H1 (cell line): ENCODE results near the gene ENPP3.

Source experiments
- CREB1 ChIP-seq: IDR thresholded peaks from 2 replicates; pipeline ENCODE4 v1.6.1; 2012; ENCODE audit warnings: inconsistent platforms
- EP300 ChIP-seq, 2 experiments: IDR thresholded peaks; 1 replicate in 1 of 2; 2 replicates in 1 of 2; pipeline ENCODE4 v1.6.1; 2011 to 2012; ENCODE audit warnings: low read depth in 2 of 2, low read length in 2 of 2, mild to moderate bottlenecking in 2 of 2, borderline replicate concordance in 1 of 2, inconsistent platforms in 1 of 2, moderate library complexity in 1 of 2
- HDAC2 ChIP-seq, 2 experiments: fragments of 300-600 bp in 1 of 2; sonication (generic) in 1 of 2; IDR thresholded peaks; 2 replicates each; pipeline ENCODE4 v1.6.1; 2011 to 2012; ENCODE audit warnings: low read depth in 2 of 2, low read length in 2 of 2, mild to moderate bottlenecking in 2 of 2, moderate library complexity in 2 of 2, borderline replicate concordance in 1 of 2, inconsistent platforms in 1 of 2
- TF ChIP-seq, protein P1 (sequence below), 3 experiments: IDR thresholded peaks; 1 replicate in 2 of 3; 2 replicates in 1 of 3; pipeline versions ENCODE4 v1.5.1 to v1.6.1; 2011; ENCODE audit warnings: low read length in 3 of 3, mild to moderate bottlenecking in 3 of 3, inconsistent platforms in 2 of 3, low read depth in 1 of 3, moderate library complexity in 1 of 3; ENCODE audit not compliant: insufficient read depth in 1 of 3; ENCODE audit errors: control extremely low read depth in 1 of 3

DNA sequence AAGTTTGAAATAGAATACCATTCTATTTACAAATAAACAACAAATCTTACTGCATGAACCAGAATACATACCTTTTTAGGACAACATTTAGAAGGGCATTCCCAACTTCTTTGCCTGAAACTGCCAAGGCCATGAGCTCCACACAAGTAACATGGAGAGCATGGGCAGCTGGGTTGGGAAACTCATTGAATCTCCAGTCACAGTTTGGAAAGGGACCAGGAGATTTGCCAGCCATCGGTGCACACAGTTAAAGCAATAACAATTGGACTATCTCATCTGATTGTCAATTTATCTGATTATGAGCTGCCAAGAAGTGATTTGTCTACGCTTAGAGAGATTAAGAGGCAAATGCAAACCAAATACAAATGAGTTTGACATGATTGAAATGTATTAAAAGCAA is 44.2 kb upstream of the ENPP3 start:
- TF ChIP-seq HDAC2 (IDR thresholded peaks at IDR 0.05; ENCODE audit: borderline replicate concordance in 1 of 2, low read depth in 2 of 2, low read length in 2 of 2): no peak
- TF ChIP-seq, protein P1, sequence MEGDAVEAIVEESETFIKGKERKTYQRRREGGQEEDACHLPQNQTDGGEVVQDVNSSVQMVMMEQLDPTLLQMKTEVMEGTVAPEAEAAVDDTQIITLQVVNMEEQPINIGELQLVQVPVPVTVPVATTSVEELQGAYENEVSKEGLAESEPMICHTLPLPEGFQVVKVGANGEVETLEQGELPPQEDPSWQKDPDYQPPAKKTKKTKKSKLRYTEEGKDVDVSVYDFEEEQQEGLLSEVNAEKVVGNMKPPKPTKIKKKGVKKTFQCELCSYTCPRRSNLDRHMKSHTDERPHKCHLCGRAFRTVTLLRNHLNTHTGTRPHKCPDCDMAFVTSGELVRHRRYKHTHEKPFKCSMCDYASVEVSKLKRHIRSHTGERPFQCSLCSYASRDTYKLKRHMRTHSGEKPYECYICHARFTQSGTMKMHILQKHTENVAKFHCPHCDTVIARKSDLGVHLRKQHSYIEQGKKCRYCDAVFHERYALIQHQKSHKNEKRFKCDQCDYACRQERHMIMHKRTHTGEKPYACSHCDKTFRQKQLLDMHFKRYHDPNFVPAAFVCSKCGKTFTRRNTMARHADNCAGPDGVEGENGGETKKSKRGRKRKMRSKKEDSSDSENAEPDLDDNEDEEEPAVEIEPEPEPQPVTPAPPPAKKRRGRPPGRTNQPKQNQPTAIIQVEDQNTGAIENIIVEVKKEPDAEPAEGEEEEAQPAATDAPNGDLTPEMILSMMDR (IDR thresholded peaks at IDR 0.05; ENCODE audit: control extremely low read depth in 1 of 3, insufficient read depth in 1 of 3, low read depth in 1 of 3, low read length in 3 of 3): no peak
- TF ChIP-seq CREB1: no peak
- TF ChIP-seq EP300 (IDR thresholded peaks at IDR 0.05; ENCODE audit: borderline replicate concordance in 1 of 2, low read depth in 2 of 2, low read length in 2 of 2): no peak
